K562 (cell line): Measurements from ENCODE around the gene KCNB1. TPM values are rescaled to one million over a fixed set of nuclear protein-coding genes. Genes with fewer than 3 reads are reported as not detected.

Source experiments
- EGR1 ChIP-seq: fragments of 450-650 bp; conservative IDR thresholded peaks from 2 replicates; pipeline ENCODE4 v1.6.1; 2017; ENCODE audit warnings: mild to moderate bottlenecking
- HDAC1 ChIP-seq, 2 experiments: fragments of 450-650 bp; IDR thresholded peaks; 2 replicates each; pipeline ENCODE4 v1.6.1; 2016 to 2017; ENCODE audit warnings: inconsistent platforms in 1 of 2, mild to moderate bottlenecking in 1 of 2, moderate library complexity in 1 of 2
- HLTF ChIP-seq: fragments of 450-650 bp; IDR thresholded peaks from 2 replicates; pipeline ENCODE4 v1.6.1; 2016
- IFI16 ChIP-seq: fragments of 250-450 bp; sonication (Bioruptor Pico); IDR thresholded peaks from 2 replicates; pipeline ENCODE4 v2.1.2; 2022; ENCODE audit warnings: mild to moderate bottlenecking, inconsistent platforms
- MEIS2 ChIP-seq: fragments of 450-650 bp; IDR thresholded peaks from 2 replicates; pipeline ENCODE4 v1.6.1; 2014; ENCODE audit warnings: mild to moderate bottlenecking; ENCODE audit not compliant: partially characterized antibody
- PHF21A ChIP-seq: fragments of 450-650 bp; IDR thresholded peaks from 2 replicates; pipeline ENCODE4 v1.6.1; 2017; ENCODE audit warnings: low read depth, borderline replicate concordance
- RAD21 ChIP-seq, 2 experiments: fragments of 250-450 bp in 1 of 2; fragments of 450-650 bp in 1 of 2; sonication (Bioruptor Pico) in 1 of 2; formaldehyde crosslinking in 1 of 2; IDR thresholded peaks in 1 of 2; conservative IDR thresholded peaks in 1 of 2; 2 replicates each; pipeline versions ENCODE4 v1.4.0 to v1.8.0; 2020 to 2022; ENCODE audit warnings: mild to moderate bottlenecking in 2 of 2, moderate library complexity in 1 of 2
- RB1 ChIP-seq: fragments of 450-650 bp; IDR thresholded peaks from 2 replicates; pipeline ENCODE4 v1.6.1; 2017; ENCODE audit warnings: low read depth, mild to moderate bottlenecking
- SMC3 ChIP-seq: conservative IDR thresholded peaks from 2 replicates; pipeline ENCODE4 v1.6.1; 2011; ENCODE audit warnings: low read depth, low read length, improper control_type of control experiment; ENCODE audit not compliant: insufficient read depth
- SOX6 ChIP-seq: fragments of 450-650 bp; IDR thresholded peaks from 2 replicates; pipeline ENCODE4 v1.6.1; 2014; ENCODE audit warnings: mild to moderate bottlenecking
- SREBF1 ChIP-seq: fragments of 150-350 bp; IDR thresholded peaks from 2 replicates; pipeline ENCODE4 v1.6.1; 2014; ENCODE audit warnings: antibody characterized with exemption, low read depth, low read length, borderline replicate concordance
- TAF9B ChIP-seq: fragments of 450-650 bp; IDR thresholded peaks from 2 replicates; pipeline ENCODE4 v1.6.1; 2018; ENCODE audit warnings: mild to moderate bottlenecking; ENCODE audit not compliant: partially characterized antibody
- XRCC5 ChIP-seq: fragments of 200-400 bp; formaldehyde crosslinking; IDR thresholded peaks from 2 replicates; pipeline ENCODE4 v1.6.1; 2017; ENCODE audit warnings: low read depth, mild to moderate bottlenecking, low read length
- ZFX ChIP-seq: sonication (generic); formaldehyde crosslinking; IDR thresholded peaks from 2 replicates; pipeline ENCODE4 v1.8.0; 2022; ENCODE audit warnings: mild to moderate bottlenecking, missing genetic modification reagents, moderate library complexity
- ZNF282 ChIP-seq: sonication (generic); formaldehyde crosslinking; IDR thresholded peaks from 2 replicates; pipeline ENCODE4 v1.8.1; 2023; ENCODE audit warnings: missing genetic modification reagents
- ZNF707 ChIP-seq: fragments of 250-450 bp; sonication (Bioruptor Pico); conservative IDR thresholded peaks from 2 replicates; pipeline ENCODE4 v1.8.0; 2022; ENCODE audit warnings: inconsistent platforms, mild to moderate bottlenecking, moderate library complexity
- polyA plus RNA-seq, 8 experiments: library from polyadenylated mRNA; depleted of rRNA in 4 of 8; stranded (reverse) in 5 of 8; unstranded in 3 of 8; fragments of >200 nt; fragmentation: Nextera tagmentation in 2 of 8; fragmentation: Illumina TruSeq in 1 of 8; extraction: Ambion mirVana in 2 of 8; extraction: Trizol in 1 of 8; gene quantifications; 2 replicates each; pipeline versions ENCODE4 v1.2.1 to v1.2.3, GENCODE V29; 2011 to 2014; ENCODE audit warnings: inconsistent platforms in 1 of 8, missing spikeins in 1 of 8
- total RNA-seq, 7 experiments: library from RNA; depleted of rRNA in 6 of 7; stranded (reverse); fragments of >200 nt in 6 of 7; fragmentation: Illumina TruSeq in 2 of 7; extraction: Trizol in 2 of 7; gene quantifications; 2 replicates each; pipeline versions ENCODE4 v1.2.1 to v1.2.3, GENCODE V29; 2011 to 2021; ENCODE audit warnings: low replicate concordance in 1 of 7
- TF ChIP-seq, protein P1 (sequence below), 2 experiments: fragments of 450-650 bp; conservative IDR thresholded peaks; 2 replicates each; pipeline ENCODE4 v1.6.1; 2017; ENCODE audit warnings: mild to moderate bottlenecking in 2 of 2, moderate library complexity in 2 of 2
- TF ChIP-seq, protein P2 (sequence below), 2 experiments: fragments of 450-650 bp; formaldehyde crosslinking in 1 of 2; IDR thresholded peaks; 2 replicates each; pipeline versions ENCODE4 v1.4.0 to v1.6.1; 2014 to 2020; ENCODE audit warnings: mild to moderate bottlenecking in 2 of 2, borderline replicate concordance in 1 of 2, low read depth in 1 of 2

The KCNB1 gene
- total and polyA plus RNA-seq, 9 of the 15 experiments (the other 6 are each of a cell fraction or from before 2014, with no cell fraction given): 0.01 to 0.06 TPM; not detected in 7

DNA sequence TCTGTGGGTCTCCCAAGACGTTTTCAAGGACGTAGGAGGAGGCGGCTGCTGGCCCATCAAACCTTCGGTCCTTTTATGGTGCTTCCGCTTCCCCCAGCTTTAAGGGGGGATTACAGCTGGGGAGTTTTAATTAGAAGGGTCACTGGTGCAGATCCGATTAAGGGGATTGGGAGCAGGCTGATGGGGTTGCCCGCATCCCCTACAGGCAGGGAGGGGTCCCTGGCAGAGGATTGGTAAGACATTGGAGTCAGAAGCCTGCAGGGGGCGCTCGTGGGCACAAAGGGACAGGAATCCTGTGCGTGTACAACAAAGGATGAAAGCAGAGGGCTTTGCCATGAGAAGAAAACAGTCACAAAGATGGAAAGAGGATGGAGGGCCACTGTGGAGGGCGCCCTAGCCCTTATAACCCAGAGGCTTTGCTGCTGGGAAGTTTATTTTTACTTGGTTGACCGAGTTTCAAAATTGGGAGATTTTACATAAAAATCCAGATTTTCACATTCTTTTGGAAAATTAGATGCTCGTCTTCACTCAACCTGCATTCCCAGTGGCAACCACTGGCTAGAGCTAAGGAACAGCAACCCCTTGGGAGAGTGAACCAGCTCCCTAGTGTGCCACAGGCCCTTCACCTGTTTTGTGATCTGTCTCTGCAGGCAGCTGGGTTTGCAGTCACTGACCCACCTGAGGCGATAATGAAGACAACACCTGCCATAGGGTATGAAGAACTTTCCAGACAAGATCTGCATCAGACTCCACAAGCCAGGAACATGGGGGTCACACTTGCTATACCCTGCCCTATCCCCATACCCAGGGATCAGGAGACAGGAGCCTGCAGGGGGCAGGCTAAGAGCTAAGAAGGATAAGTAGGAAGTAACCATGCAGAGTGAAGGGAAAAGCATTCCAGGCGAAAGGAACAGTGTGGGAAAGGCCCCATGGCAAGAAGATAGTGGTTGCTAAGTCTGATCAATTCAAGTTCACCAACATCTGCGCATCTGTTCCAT, 97.7 kb downstream of the KCNB1 start (continued):
- TF ChIP-seq XRCC5: peak; percentile 66; the same call in 1 of the 2 replicates
- TF ChIP-seq SOX6: no peak
- TF ChIP-seq, protein P1, sequence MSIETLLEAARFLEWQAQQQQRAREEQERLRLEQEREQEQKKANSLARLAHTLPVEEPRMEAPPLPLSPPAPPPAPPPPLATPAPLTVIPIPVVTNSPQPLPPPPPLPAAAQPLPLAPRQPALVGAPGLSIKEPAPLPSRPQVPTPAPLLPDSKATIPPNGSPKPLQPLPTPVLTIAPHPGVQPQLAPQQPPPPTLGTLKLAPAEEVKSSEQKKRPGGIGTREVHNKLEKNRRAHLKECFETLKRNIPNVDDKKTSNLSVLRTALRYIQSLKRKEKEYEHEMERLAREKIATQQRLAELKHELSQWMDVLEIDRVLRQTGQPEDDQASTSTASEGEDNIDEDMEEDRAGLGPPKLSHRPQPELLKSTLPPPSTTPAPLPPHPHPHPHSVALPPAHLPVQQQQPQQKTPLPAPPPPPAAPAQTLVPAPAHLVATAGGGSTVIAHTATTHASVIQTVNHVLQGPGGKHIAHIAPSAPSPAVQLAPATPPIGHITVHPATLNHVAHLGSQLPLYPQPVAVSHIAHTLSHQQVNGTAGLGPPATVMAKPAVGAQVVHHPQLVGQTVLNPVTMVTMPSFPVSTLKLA (conservative IDR thresholded peaks at IDR 0.05): no peak
- TF ChIP-seq, protein P2, sequence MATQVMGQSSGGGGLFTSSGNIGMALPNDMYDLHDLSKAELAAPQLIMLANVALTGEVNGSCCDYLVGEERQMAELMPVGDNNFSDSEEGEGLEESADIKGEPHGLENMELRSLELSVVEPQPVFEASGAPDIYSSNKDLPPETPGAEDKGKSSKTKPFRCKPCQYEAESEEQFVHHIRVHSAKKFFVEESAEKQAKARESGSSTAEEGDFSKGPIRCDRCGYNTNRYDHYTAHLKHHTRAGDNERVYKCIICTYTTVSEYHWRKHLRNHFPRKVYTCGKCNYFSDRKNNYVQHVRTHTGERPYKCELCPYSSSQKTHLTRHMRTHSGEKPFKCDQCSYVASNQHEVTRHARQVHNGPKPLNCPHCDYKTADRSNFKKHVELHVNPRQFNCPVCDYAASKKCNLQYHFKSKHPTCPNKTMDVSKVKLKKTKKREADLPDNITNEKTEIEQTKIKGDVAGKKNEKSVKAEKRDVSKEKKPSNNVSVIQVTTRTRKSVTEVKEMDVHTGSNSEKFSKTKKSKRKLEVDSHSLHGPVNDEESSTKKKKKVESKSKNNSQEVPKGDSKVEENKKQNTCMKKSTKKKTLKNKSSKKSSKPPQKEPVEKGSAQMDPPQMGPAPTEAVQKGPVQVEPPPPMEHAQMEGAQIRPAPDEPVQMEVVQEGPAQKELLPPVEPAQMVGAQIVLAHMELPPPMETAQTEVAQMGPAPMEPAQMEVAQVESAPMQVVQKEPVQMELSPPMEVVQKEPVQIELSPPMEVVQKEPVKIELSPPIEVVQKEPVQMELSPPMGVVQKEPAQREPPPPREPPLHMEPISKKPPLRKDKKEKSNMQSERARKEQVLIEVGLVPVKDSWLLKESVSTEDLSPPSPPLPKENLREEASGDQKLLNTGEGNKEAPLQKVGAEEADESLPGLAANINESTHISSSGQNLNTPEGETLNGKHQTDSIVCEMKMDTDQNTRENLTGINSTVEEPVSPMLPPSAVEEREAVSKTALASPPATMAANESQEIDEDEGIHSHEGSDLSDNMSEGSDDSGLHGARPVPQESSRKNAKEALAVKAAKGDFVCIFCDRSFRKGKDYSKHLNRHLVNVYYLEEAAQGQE (IDR thresholded peaks at IDR 0.05; ENCODE audit: borderline replicate concordance): peak; percentile 41; the same call in 1 of the 2 replicates
- TF ChIP-seq, protein P2 (CRISPR knock-in tag; IDR thresholded peaks at IDR 0.05; ENCODE audit: low read depth): no peak
- no peak for TF ChIP-seq HLTF
- no peak for TF ChIP-seq ZNF282 (CRISPR knock-in tag)
- no peak for TF ChIP-seq SREBF1
- no peak for TF ChIP-seq ZFX (CRISPR knock-in tag)
- no peak for TF ChIP-seq HDAC1 (IDR thresholded peaks at IDR 0.05)
- TF ChIP-seq EGR1: no peak
- peak; percentile 66 for TF ChIP-seq SMC3
- TF ChIP-seq RAD21 (CRISPR knock-in tag; conservative IDR thresholded peaks at IDR 0.05 in 1 of 2, IDR thresholded peaks at IDR 0.05 in 1 of 2): peak in 1 of 2 experiments; percentile 56; a peak in 3 of 4 replicates
- no peak for TF ChIP-seq PHF21A
- no peak for TF ChIP-seq ZNF707 (CRISPR knock-in tag)
- TF ChIP-seq RB1: peak; percentile 21; the same call in 1 of the 2 replicates
- TF ChIP-seq MEIS2: no peak
- no peak for TF ChIP-seq TAF9B
- TF ChIP-seq IFI16: no peak
